CD14-positive monocyte (primary cell): ENCODE measurements around the gene LBR. TPM values are rescaled to one million over a fixed set of nuclear protein-coding genes. Genes with fewer than 3 reads are reported as not detected.
A peak's percentile ranks its signal among the peaks of the same experiment; 100 is the strongest.

Experiments used
- DNase-seq, 3 donors: peaks; one replicate each; pipeline ENCODE4 v3.0.0-alpha.2; 2011 to 2022
- H2AFZ ChIP-seq: 2 replicates; pipeline ENCODE4 v1.6.0; 2012; ENCODE audit warnings: mild to moderate bottlenecking, low read depth, low read length, inconsistent platforms; ENCODE audit not compliant: insufficient read depth, poor library complexity, severe bottlenecking
- H3K27ac ChIP-seq, 2 donors: 1 replicate in 1 of 2; 2 replicates in 1 of 2; pipeline ENCODE4 v1.5.1; 2012 to 2013; ENCODE audit warnings: low read length in 2 of 2, control low read depth in 1 of 2, inconsistent platforms in 1 of 2, low read depth in 1 of 2, mild to moderate bottlenecking in 1 of 2
- H3K27me3 ChIP-seq, 2 donors: one replicate each; pipeline versions ENCODE4 v1.6.0 to v1.6.1; 2011 to 2013; ENCODE audit warnings: low read length in 2 of 2; ENCODE audit not compliant: control insufficient read depth in 2 of 2, insufficient read depth in 2 of 2
- H3K36me3 ChIP-seq, 2 donors: replicated peaks in 1 of 2; 1 replicate in 1 of 2; 2 replicates in 1 of 2; pipeline versions ENCODE4 v1.5.1 to v1.6.1; 2012 to 2013; ENCODE audit warnings: low read length in 2 of 2, control low read depth in 1 of 2, inconsistent platforms in 1 of 2, mild to moderate bottlenecking in 1 of 2; ENCODE audit not compliant: insufficient read depth in 2 of 2, control insufficient read depth in 1 of 2
- H3K4me1 ChIP-seq, 2 donors: 1 replicate in 1 of 2; 2 replicates in 1 of 2; pipeline versions ENCODE4 v1.5.1 to v1.6.1; 2012 to 2013; ENCODE audit warnings: low read length in 2 of 2, control low read depth in 1 of 2, inconsistent platforms in 1 of 2, mild to moderate bottlenecking in 1 of 2, moderate library complexity in 1 of 2; ENCODE audit not compliant: insufficient read depth in 2 of 2, control insufficient read depth in 1 of 2
- H3K4me2 ChIP-seq: replicated peaks from 2 replicates; pipeline ENCODE3; 2012; ENCODE audit warnings: low read length, moderate library complexity, mild to moderate bottlenecking; ENCODE audit not compliant: poor library complexity, severe bottlenecking; ENCODE audit errors: extremely low read depth
- H3K4me3 ChIP-seq, 3 experiments: fragments of 200-600 bp in 1 of 3; sonication (generic) in 1 of 3; replicated peaks in 1 of 3; 1 replicate in 2 of 3; 2 replicates in 1 of 3; pipeline ENCODE4 v1.5.1; 2011 to 2013; ENCODE audit warnings: low read length in 3 of 3, mild to moderate bottlenecking in 3 of 3, control low read depth in 2 of 3, low read depth in 2 of 3, inconsistent platforms in 1 of 3, moderate library complexity in 1 of 3
- H3K79me2 ChIP-seq: 2 replicates; pipeline ENCODE4 v1.6.0; 2012; ENCODE audit warnings: mild to moderate bottlenecking, control low read depth, inconsistent platforms, low read length, moderate library complexity; ENCODE audit not compliant: insufficient read depth
- H3K9ac ChIP-seq: 2 replicates; pipeline ENCODE4 v1.6.0; 2017; ENCODE audit warnings: low read length, mild to moderate bottlenecking; ENCODE audit not compliant: insufficient read depth, poor library complexity, severe bottlenecking
- H3K9me3 ChIP-seq, 2 donors: replicated peaks in 1 of 2; 1 replicate in 1 of 2; 2 replicates in 1 of 2; pipeline versions ENCODE4 v1.5.1 to v1.6.1; 2012 to 2013; ENCODE audit warnings: low read length in 2 of 2, control low read depth in 1 of 2; ENCODE audit not compliant: control insufficient read depth in 1 of 2, insufficient read depth in 1 of 2
- H4K20me1 ChIP-seq: 2 replicates; pipeline ENCODE4 v1.6.0; 2012; ENCODE audit warnings: mild to moderate bottlenecking, low read length, control low read depth, moderate library complexity; ENCODE audit not compliant: insufficient read depth
- H3K27ac Mint-ChIP-seq, 7 donors: one replicate each; pipeline ENCODE4 v1.8.0; 2020; ENCODE audit warnings: mild to moderate bottlenecking in 7 of 7, mixed read lengths in 7 of 7, moderate library complexity in 6 of 7, inconsistent platforms in 2 of 7
- H3K27me3 Mint-ChIP-seq, 3 donors: one replicate each; pipeline ENCODE4 v1.8.0; 2021 to 2022; ENCODE audit warnings: low read depth in 3 of 3, mild to moderate bottlenecking in 3 of 3, mixed read lengths in 3 of 3, moderate library complexity in 3 of 3, inconsistent platforms in 1 of 3
- H3K36me3 Mint-ChIP-seq, 2 donors: one replicate each; pipeline ENCODE4 v1.8.0; 2020; ENCODE audit warnings: mixed read lengths in 2 of 2, inconsistent platforms in 1 of 2, mild to moderate bottlenecking in 1 of 2
- H3K4me1 Mint-ChIP-seq: one replicate; pipeline ENCODE4 v1.8.0; 2020; ENCODE audit warnings: mild to moderate bottlenecking, mixed read lengths
- H3K4me3 Mint-ChIP-seq, 2 donors: one replicate each; pipeline ENCODE4 v1.8.0; 2020; ENCODE audit warnings: mild to moderate bottlenecking in 2 of 2, mixed read lengths in 2 of 2, moderate library complexity in 1 of 2
- H3K9me3 Mint-ChIP-seq, 7 donors: one replicate each; pipeline ENCODE4 v1.8.0; 2020 to 2022; ENCODE audit warnings: mixed read lengths in 7 of 7, mild to moderate bottlenecking in 6 of 7, moderate library complexity in 6 of 7, inconsistent platforms in 2 of 7
- WGBS: methylation state at CpG from one replicate; pipeline ENCODE4 v1.1.5; 2013; ENCODE audit warnings: missing lambda C conversion rate; ENCODE audit not compliant: insufficient coverage; 5-methylcytosine and 5-hydroxymethylcytosine counted together
- intact Hi-C, 2 donors: fragments of 100-400 bp; cut with micrococcal nuclease; formaldehyde crosslinking; loops; one replicate each; pipeline versions ENCODE4 v1.15.0 to v1.15.1; 2023
- polyA plus RNA-seq, 3 donors: library from polyadenylated mRNA; depleted of rRNA in 1 of 3; unstranded in 2 of 3; stranded (reverse) in 1 of 3; fragments of 300-500 nt in 2 of 3; fragments of >200 nt in 1 of 3; fragmentation: Illumina TruSeq in 2 of 3; gene quantifications; 1 replicate in 2 of 3; 2 replicates in 1 of 3; pipeline ENCODE4 v1.2.3, GENCODE V29; 2012 to 2021
- TF ChIP-seq, protein P1 (sequence below): fragments of 200-600 bp; IDR thresholded peaks from one replicate; pipeline ENCODE4 v1.8.0; 2022; ENCODE audit warnings: antibody characterized with exemption, mild to moderate bottlenecking

LBR gene
- polyA plus RNA-seq, 3 donors: 31.8 to 125 (median 100) TPM

DNA sequence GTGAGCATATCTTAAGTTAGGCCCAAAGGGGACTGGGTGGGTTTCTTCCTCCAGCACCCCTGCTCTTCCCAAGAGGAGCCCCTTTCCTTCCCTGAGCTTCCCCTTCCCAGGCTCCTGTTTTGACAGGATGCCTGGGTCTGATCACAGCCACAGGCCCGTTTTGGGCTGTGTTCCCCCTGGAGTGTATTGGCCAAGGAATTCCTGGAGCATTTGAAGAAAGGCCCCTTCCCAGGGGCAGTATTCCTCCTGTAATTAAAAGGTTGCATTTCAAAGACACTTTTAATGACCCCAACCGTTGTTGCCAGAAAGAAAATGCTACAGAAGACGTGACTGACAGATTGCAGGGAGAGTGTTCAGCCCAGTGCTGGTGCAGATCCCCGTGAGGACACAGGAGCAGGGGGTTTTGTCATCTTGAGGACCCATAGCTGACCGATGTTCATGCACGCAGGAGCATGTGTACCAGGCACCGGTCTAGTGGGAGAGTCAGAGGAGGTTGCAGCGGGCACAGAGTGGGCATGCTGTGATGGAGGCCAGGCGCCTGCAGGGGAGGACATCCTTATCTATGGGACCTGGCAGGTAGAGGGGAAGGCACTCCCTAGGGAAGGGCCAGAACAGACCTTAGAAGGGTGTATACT lies 19.3 kb upstream of the LBR start:
- TF ChIP-seq, protein P1, sequence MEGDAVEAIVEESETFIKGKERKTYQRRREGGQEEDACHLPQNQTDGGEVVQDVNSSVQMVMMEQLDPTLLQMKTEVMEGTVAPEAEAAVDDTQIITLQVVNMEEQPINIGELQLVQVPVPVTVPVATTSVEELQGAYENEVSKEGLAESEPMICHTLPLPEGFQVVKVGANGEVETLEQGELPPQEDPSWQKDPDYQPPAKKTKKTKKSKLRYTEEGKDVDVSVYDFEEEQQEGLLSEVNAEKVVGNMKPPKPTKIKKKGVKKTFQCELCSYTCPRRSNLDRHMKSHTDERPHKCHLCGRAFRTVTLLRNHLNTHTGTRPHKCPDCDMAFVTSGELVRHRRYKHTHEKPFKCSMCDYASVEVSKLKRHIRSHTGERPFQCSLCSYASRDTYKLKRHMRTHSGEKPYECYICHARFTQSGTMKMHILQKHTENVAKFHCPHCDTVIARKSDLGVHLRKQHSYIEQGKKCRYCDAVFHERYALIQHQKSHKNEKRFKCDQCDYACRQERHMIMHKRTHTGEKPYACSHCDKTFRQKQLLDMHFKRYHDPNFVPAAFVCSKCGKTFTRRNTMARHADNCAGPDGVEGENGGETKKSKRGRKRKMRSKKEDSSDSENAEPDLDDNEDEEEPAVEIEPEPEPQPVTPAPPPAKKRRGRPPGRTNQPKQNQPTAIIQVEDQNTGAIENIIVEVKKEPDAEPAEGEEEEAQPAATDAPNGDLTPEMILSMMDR: no peak
- H3K36me3 Mint-ChIP-seq: no peaks in the 10 kb centered on the region
- Histone ChIP-seq H3K27ac (no peak overlapping the region), H3K9me3 (no peaks in the 10 kb centered on the region), H3K36me3 (no peaks in the 10 kb centered on the region), H3K27me3 (no peaks in the 10 kb centered on the region), H3K9ac (no peak overlapping the region), H3K4me2 (peak overlapping the region; percentile 19), H2AFZ (no peak overlapping the region), H3K79me2 (peaks cover 4% of the 10 kb centered on the region), H4K20me1 (no peaks in the 10 kb centered on the region), H3K4me3 (no peak overlapping the region), H3K4me1 (peaks cover 73 to 85% of the 10 kb centered on the region in 2 donors)
- no peak for DNase-seq
- peaks cover 0 to 6% (median 0%) of the 10 kb centered on the region in 3 donors for H3K27me3 Mint-ChIP-seq
- H3K9me3 Mint-ChIP-seq: peaks cover 0 to 4% (median 2%) of the 10 kb centered on the region in 7 donors
- intact Hi-C loops: no loop called here
- peaks cover 81% of the 10 kb centered on the region for H3K4me1 Mint-ChIP-seq
- 66% methylated on average over 8 of the region's 9 CpGs for WGBS
- peak overlapping the region in 1 of 7 donors; percentile 57 for H3K27ac Mint-ChIP-seq
- no peak overlapping the region for H3K4me3 Mint-ChIP-seq

DNA sequence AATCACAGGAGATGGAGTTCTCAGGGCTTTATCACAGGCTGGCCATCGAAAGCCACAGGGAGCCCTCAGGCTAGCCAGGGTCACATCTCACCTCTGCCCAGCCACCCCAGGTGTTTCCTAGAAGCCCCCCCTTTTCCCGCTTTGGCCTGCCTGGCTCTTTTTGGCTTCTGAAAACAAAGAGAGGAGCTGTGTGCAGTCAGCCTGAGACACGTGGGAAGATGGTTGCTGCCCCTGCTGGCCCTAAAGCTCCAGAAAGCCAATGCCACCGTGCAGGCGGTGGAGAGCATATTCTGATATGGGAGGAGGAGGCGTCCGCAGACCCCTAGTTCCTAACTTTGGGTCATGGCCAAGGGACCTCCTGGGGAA lies 18.7 kb upstream of the LBR start:
- Histone ChIP-seq H3K36me3 (no peaks in the 10 kb centered on the region), H3K4me1 (peaks cover 79 to 90% of the 10 kb centered on the region in 2 donors), H4K20me1 (no peaks in the 10 kb centered on the region), H3K27me3 (no peaks in the 10 kb centered on the region), H2AFZ (no peak overlapping the region), H3K4me3 (no peak overlapping the region), H3K9ac (no peak overlapping the region), H3K27ac (no peak overlapping the region), H3K79me2 (peaks cover 4% of the 10 kb centered on the region), H3K9me3 (no peaks in the 10 kb centered on the region), H3K4me2 (no peak overlapping the region)
- Mint-ChIP-seq H3K27ac (peak overlapping the region in 3 of 7 donors; percentile 46 to 77 (median 47)), H3K4me3 (no peak overlapping the region), H3K4me1 (peaks cover 86% of the 10 kb centered on the region), H3K9me3 (peaks cover 0 to 4% (median 2%) of the 10 kb centered on the region in 7 donors), H3K27me3 (peaks cover 0 to 6% (median 0%) of the 10 kb centered on the region in 3 donors), H3K36me3 (no peaks in the 10 kb centered on the region)
- intact Hi-C loops: no loop called here
- TF ChIP-seq, protein P1: no peak
- no peak for DNase-seq
- 38% methylated on average over 3 of the region's 7 CpGs for WGBS
